Measurements from ENCODE around the gene DUSP15.

- TF ChIP-seq CTCF (optimal IDR thresholded peaks at IDR 0.05 in 1 of 3, IDR thresholded peaks at IDR 0.05 in 1 of 3, conservative IDR thresholded peaks at IDR 0.05 in 1 of 3; ENCODE audit: extremely low read depth in 1 of 3, insufficient read depth in 2 of 3, low read length in 3 of 3): no peak
- no peak for TF ChIP-seq EZH2 (IDR thresholded peaks at IDR 0.05; ENCODE audit: low read length)
These were observed 32.4 kb downstream of the DUSP15 start for GRCh38 chr20:31837896-31838397.

Data from keratinocyte (primary cell).